HG02642 (cell line): ENCODE data around the gene SIX3.

Experiments used
- ATAC-seq: cut with Tn5 transposase; IDR thresholded peaks from one replicate; pipeline ENCODE4 v1.9.1; 2021; ENCODE audit warnings: mild to moderate bottlenecking; ENCODE audit not compliant: unreplicated experiment, poor library complexity

SIX3 gene

GRCh38 chr2:44941551-44942234, at the start of gene SIX3:
TSS of gene SIX3 (plus strand) at chr2:44941702. CDS start at chr2:44942105, 403 bp downstream.
- ATAC-seq: peak; percentile 58

- ATAC-seq: no peak
These were observed 47.4 kb upstream of the SIX3 start for GRCh38 chr2:44894058-44894457.

- ATAC-seq: no peak
These were observed 46.4 kb upstream of the SIX3 start for GRCh38 chr2:44895061-44895460.

GRCh38 chr2:44897406-44897805, 44.1 kb upstream of the SIX3 start:
- no peak for ATAC-seq

- ATAC-seq: no peak
These were observed 39.0 kb upstream of the SIX3 start for GRCh38 chr2:44902217-44903137.

- no peak for ATAC-seq
These were observed 36.9 kb upstream of the SIX3 start for GRCh38 chr2:44904578-44904977.

GRCh38 chr2:44906972-44907371, 34.5 kb upstream of the SIX3 start:
- ATAC-seq: no peak

- ATAC-seq: no peak
These were observed 31.7 kb upstream of the SIX3 start for GRCh38 chr2:44909831-44910230.

GRCh38 chr2:44912660-44913059, 28.8 kb upstream of the SIX3 start:
- no peak for ATAC-seq

GRCh38 chr2:44916291-44916690, 25.2 kb upstream of the SIX3 start:
- no peak for ATAC-seq

- no peak for ATAC-seq
These were observed 23.3 kb upstream of the SIX3 start for GRCh38 chr2:44918095-44918775.

GRCh38 chr2:44920751-44921150, 20.8 kb upstream of the SIX3 start:
- ATAC-seq: no peak

- no peak for ATAC-seq
These were observed 18.7 kb upstream of the SIX3 start for GRCh38 chr2:44922776-44923175.

GRCh38 chr2:44925561-44926136, 15.9 kb upstream of the SIX3 start:
- no peak for ATAC-seq

- no peak for ATAC-seq
These were observed 14.5 kb upstream of the SIX3 start for GRCh38 chr2:44926957-44927356.

- ATAC-seq: no peak
These were observed 13.5 kb upstream of the SIX3 start for GRCh38 chr2:44927985-44928482.

GRCh38 chr2:44928483-44929158, 12.9 kb upstream of the SIX3 start:
- ATAC-seq: no peak

- ATAC-seq: no peak
These were observed 12.3 kb upstream of the SIX3 start for GRCh38 chr2:44929159-44929734.

GRCh38 chr2:44929735-44930273, 11.7 kb upstream of the SIX3 start:
- no peak for ATAC-seq
